ENCODE data around the gene TMEM132E. TPM values are rescaled to one million over a fixed set of nuclear protein-coding genes. Genes with fewer than 3 reads are reported as not detected.

The TMEM132E gene
- total and polyA plus RNA-seq, 10 donors, result 0.09 to 0.79 (median 0.27) TPM

GRCh38 chr17:34673995-34674890, 94.9 kb downstream of the TMEM132E start:
- H3K4me3 ChIP-seq, result no peak overlapping the region
- no peaks in the 10 kb centered on the region for H3K36me3 ChIP-seq
- intact Hi-C loops (cut with DNase I; ENCODE audit: low total_unique reads), result no loop called here
- no peaks in the 10 kb centered on the region for H3K4me1 ChIP-seq
- no peak for DNase-seq
- TF ChIP-seq POLR2A (IDR thresholded peaks at IDR 0.05), result no peak
- TF ChIP-seq POLR2AphosphoS5 (IDR thresholded peaks at IDR 0.05), result no peak
- no peaks in the 10 kb centered on the region for H3K9me3 ChIP-seq
- no peak overlapping the region for H3K27ac ChIP-seq
- WGBS, 5 donors, result 71 to 85% (median 76%) methylated on average over 7 of the region's 7 CpGs
- H3K27me3 ChIP-seq (replicated peaks in 1 of 7), result peaks cover 0 to 25% (median 0%) of the 10 kb centered on the region in 7 donors

DNA sequence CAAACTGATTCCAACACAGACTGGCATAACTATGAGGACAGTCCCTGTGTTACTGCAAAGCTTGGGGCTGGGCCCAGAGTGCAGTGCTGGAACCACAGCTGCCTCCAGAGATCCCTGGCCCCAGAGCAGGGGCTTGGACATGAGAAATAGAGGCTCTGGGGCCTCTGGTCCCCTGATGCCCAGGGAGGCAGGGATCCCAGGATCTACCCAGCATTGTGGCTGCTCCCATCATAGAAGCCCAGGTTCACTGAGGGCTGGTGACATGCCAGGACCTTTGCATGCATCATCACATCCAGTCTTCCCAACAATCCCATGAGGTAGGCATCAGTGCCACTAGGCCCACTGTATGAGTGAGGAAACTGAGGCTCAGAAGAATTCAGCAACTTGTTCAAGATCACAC, 95.8 kb downstream of the TMEM132E start:
- TF ChIP-seq POLR2AphosphoS5 (IDR thresholded peaks at IDR 0.05), result no peak
- TF ChIP-seq POLR2A (IDR thresholded peaks at IDR 0.05), result no peak
- H3K9me3 ChIP-seq, result no peaks in the 10 kb centered on the region
- H3K27me3 ChIP-seq (replicated peaks in 1 of 7), result peaks cover 0 to 21% (median 0%) of the 10 kb centered on the region in 7 donors
- H3K4me3 ChIP-seq, result no peak overlapping the region
- no peaks in the 10 kb centered on the region for H3K36me3 ChIP-seq
- DNase-seq, result no peak
- no peak overlapping the region for H3K27ac ChIP-seq
- no peaks in the 10 kb centered on the region for H3K4me1 ChIP-seq
- intact Hi-C loops (cut with DNase I; ENCODE audit: low total_unique reads), result no loop called here

DNA sequence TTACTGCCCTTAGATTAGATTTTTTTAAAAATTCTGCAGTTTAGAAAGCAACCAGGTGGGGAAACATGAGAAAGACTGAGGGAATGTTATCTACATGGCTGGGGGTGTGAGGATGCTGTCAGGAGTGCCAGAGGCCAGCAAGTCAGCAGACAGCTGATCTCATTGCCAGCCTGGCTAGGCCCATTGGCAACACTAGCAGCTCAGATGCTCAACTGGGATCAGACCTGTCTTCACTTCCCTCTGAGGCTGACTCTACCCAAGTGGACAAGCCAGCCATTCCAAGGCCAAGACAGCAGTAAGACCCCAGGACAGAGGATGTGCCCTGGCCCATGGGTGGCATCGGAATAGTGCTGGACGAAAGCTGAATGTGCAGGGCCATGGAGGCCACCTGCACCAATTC, 96.2 kb downstream of the TMEM132E start:
- no peaks in the 10 kb centered on the region for H3K36me3 ChIP-seq
- H3K4me3 ChIP-seq, result no peak overlapping the region
- TF ChIP-seq CTCF (IDR thresholded peaks at IDR 0.05 in 8 of 11, conservative IDR thresholded peaks at IDR 0.05 in 3 of 11) (no peak), POLR2A (IDR thresholded peaks at IDR 0.05) (no peak), POLR2AphosphoS5 (IDR thresholded peaks at IDR 0.05) (no peak)
- H3K27ac ChIP-seq, result no peak overlapping the region
- peaks cover 0 to 23% (median 0%) of the 10 kb centered on the region in 7 donors for H3K27me3 ChIP-seq (replicated peaks in 1 of 7)
- H3K4me1 ChIP-seq, result no peaks in the 10 kb centered on the region
- no peak for DNase-seq
- 43 to 83% (median 55%) methylated on average over 2 of the region's 2 CpGs for WGBS, 5 donors
- no peaks in the 10 kb centered on the region for H3K9me3 ChIP-seq
- intact Hi-C loops (cut with DNase I; ENCODE audit: low total_unique reads), result no loop called here

DNA sequence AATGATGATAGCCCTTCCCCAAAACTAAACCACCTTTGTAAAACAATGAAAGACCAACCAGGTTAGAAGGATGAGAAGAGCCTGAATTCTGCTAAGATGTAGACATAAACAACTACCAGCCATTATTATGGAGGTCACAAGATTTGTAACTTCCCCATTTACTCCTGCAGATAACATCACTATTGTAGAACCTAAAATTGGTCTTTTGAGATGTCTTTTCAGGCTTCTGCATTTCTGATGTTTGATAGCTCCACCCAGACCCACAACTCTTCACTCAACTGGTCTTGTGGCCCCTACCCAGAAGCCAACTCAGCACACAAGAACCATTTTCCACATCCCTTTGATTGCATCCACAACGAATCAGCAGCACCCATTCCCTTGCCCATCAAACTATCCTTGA, 100.8 kb downstream of the TMEM132E start:
- Histone ChIP-seq H3K4me1 (no peaks in the 10 kb centered on the region), H3K9me3 (no peaks in the 10 kb centered on the region), H3K27ac (no peak overlapping the region), H3K4me3 (no peak overlapping the region), H3K27me3 (replicated peaks in 1 of 7) (peaks cover 0 to 51% (median 0%) of the 10 kb centered on the region in 7 donors), H3K36me3 (no peaks in the 10 kb centered on the region)
- TF ChIP-seq POLR2A (IDR thresholded peaks at IDR 0.05), result no peak
- no peak for TF ChIP-seq CTCF (IDR thresholded peaks at IDR 0.05 in 8 of 11, conservative IDR thresholded peaks at IDR 0.05 in 3 of 11)
- TF ChIP-seq POLR2AphosphoS5 (IDR thresholded peaks at IDR 0.05), result no peak
- DNase-seq, result no peak
- intact Hi-C loops (cut with DNase I; ENCODE audit: low total_unique reads), result no loop called here
- 36 to 71% (median 67%) methylated on average over 1 of the region's 1 CpG for WGBS, 5 donors

DNA sequence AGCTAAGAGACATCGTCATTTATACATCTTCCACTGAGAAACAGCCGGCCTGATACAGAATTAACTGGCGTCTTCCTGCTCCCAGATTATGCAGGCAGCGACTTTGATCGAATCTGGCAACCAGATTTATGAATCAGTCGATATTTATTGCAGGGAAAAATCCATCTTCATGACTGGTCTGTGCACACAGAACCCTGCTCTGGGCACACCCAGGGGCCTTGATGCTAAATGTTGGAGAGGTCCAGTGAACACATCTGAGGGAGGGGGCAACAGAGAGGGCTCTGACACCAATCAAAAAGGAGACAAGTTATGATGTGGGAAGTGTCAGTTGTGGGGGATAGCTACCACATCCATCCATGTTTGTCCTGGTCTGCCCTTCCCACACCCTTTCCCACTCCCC, 102.9 kb downstream of the TMEM132E start:
- no peak overlapping the region for H3K27ac ChIP-seq
- WGBS, 5 donors, result 72 to 86% (median 81%) methylated on average over 6 of the region's 6 CpGs
- no peak for TF ChIP-seq CTCF (IDR thresholded peaks at IDR 0.05 in 8 of 11, conservative IDR thresholded peaks at IDR 0.05 in 3 of 11)
- no peak for TF ChIP-seq POLR2A (IDR thresholded peaks at IDR 0.05)
- TF ChIP-seq POLR2AphosphoS5 (IDR thresholded peaks at IDR 0.05), result no peak
- DNase-seq, result no peak
- H3K4me3 ChIP-seq, result no peak overlapping the region
- intact Hi-C loops (cut with DNase I; ENCODE audit: low total_unique reads), result no loop called here
- no peaks in the 10 kb centered on the region for H3K9me3 ChIP-seq
- peaks cover 0 to 68% (median 0%) of the 10 kb centered on the region in 7 donors for H3K27me3 ChIP-seq (replicated peaks in 1 of 7)
- no peaks in the 10 kb centered on the region for H3K4me1 ChIP-seq
- H3K36me3 ChIP-seq, result no peaks in the 10 kb centered on the region
